Measurements from ENCODE around the gene ARID3A.
"Not testable (repeated sequence)": the region's sequence is repeated elsewhere in the genome, so short reads cannot be mapped to it uniquely, and the experiment has no call there.

Gene ARID3A

GRCh38 chr19:925526-926322 is at the start of gene ARID3A:
Gene ARID3A, plus strand, starts transcription at chr19:926035. Its CDS starts 3,494 bp downstream, at chr19:929529.
- H3K27ac ChIP-seq (ENCODE audit: low read depth, low read length), result peak within 1 kb of the TSS; percentile 79
- peaks cover 3% of the 10 kb centered on the region for H3K27me3 ChIP-seq (ENCODE audit: control insufficient read depth, insufficient read depth, low read length)
- no peaks in the 10 kb centered on the region for H3K4me1 ChIP-seq (ENCODE audit: control insufficient read depth, insufficient read depth, low read length)
- no peaks in the 10 kb centered on the region for H3K36me3 ChIP-seq (ENCODE audit: control insufficient read depth, insufficient read depth, low read length)
- peak within 1 kb of the TSS; percentile 87 for H3K4me3 ChIP-seq (ENCODE audit: low read length)
- peak within 1 kb of the TSS; percentile 62 for H3K9ac ChIP-seq (ENCODE audit: low read length)

- Histone ChIP-seq H3K27me3 (ENCODE audit: control insufficient read depth, insufficient read depth, low read length) (no peaks in the 10 kb centered on the region), H3K9ac (ENCODE audit: low read length) (no peak overlapping the region), H3K36me3 (ENCODE audit: control insufficient read depth, insufficient read depth, low read length) (peaks cover 17% of the 10 kb centered on the region), H3K27ac (ENCODE audit: low read depth, low read length) (no peak overlapping the region), H3K4me3 (ENCODE audit: low read length) (no peak overlapping the region), H3K4me1 (ENCODE audit: control insufficient read depth, insufficient read depth, low read length) (peaks cover 9% of the 10 kb centered on the region)
Measured at GRCh38 chr19:876089-876488, 49.7 kb upstream of the ARID3A start.

GRCh38 chr19:876780-877314 is 49.0 kb upstream of the ARID3A start:
- H3K36me3 ChIP-seq (ENCODE audit: control insufficient read depth, insufficient read depth, low read length), result peaks cover 21% of the 10 kb centered on the region
- H3K4me3 ChIP-seq (ENCODE audit: low read length), result no peak overlapping the region
- no peaks in the 10 kb centered on the region for H3K27me3 ChIP-seq (ENCODE audit: control insufficient read depth, insufficient read depth, low read length)
- H3K27ac ChIP-seq (ENCODE audit: low read depth, low read length), result no peak overlapping the region
- H3K9ac ChIP-seq (ENCODE audit: low read length), result no peak overlapping the region
- H3K4me1 ChIP-seq (ENCODE audit: control insufficient read depth, insufficient read depth, low read length), result peaks cover 4% of the 10 kb centered on the region

GRCh38 chr19:877992-878660 is 47.7 kb upstream of the ARID3A start:
- H3K36me3 ChIP-seq (ENCODE audit: control insufficient read depth, insufficient read depth, low read length), result peaks cover 27% of the 10 kb centered on the region
- not testable (repeated sequence) for H3K27me3 ChIP-seq (ENCODE audit: control insufficient read depth, insufficient read depth, low read length); H3K27ac ChIP-seq (ENCODE audit: low read depth, low read length); H3K4me3 ChIP-seq (ENCODE audit: low read length); H3K9ac ChIP-seq (ENCODE audit: low read length); H3K4me1 ChIP-seq (ENCODE audit: control insufficient read depth, insufficient read depth, low read length)

- H3K27me3 ChIP-seq (ENCODE audit: control insufficient read depth, insufficient read depth, low read length); H3K9ac ChIP-seq (ENCODE audit: low read length); H3K4me1 ChIP-seq (ENCODE audit: control insufficient read depth, insufficient read depth, low read length); H3K4me3 ChIP-seq (ENCODE audit: low read length); H3K27ac ChIP-seq (ENCODE audit: low read depth, low read length): not testable (repeated sequence)
- peaks cover 28% of the 10 kb centered on the region for H3K36me3 ChIP-seq (ENCODE audit: control insufficient read depth, insufficient read depth, low read length)
Measured at GRCh38 chr19:878751-879561, 46.9 kb upstream of the ARID3A start.

- no peak overlapping the region for H3K9ac ChIP-seq (ENCODE audit: low read length)
- no peaks in the 10 kb centered on the region for H3K4me1 ChIP-seq (ENCODE audit: control insufficient read depth, insufficient read depth, low read length)
- H3K27ac ChIP-seq (ENCODE audit: low read depth, low read length), result no peak overlapping the region
- peaks cover 27% of the 10 kb centered on the region for H3K36me3 ChIP-seq (ENCODE audit: control insufficient read depth, insufficient read depth, low read length)
- H3K4me3 ChIP-seq (ENCODE audit: low read length), result no peak overlapping the region
- no peaks in the 10 kb centered on the region for H3K27me3 ChIP-seq (ENCODE audit: control insufficient read depth, insufficient read depth, low read length)
Measured at GRCh38 chr19:879711-880438, 46.0 kb upstream of the ARID3A start.

GRCh38 chr19:881385-882071 is 44.3 kb upstream of the ARID3A start:
- Histone ChIP-seq H3K36me3 (ENCODE audit: control insufficient read depth, insufficient read depth, low read length) (peaks cover 24% of the 10 kb centered on the region), H3K27ac (ENCODE audit: low read depth, low read length) (no peak overlapping the region), H3K4me3 (ENCODE audit: low read length) (no peak overlapping the region), H3K4me1 (ENCODE audit: control insufficient read depth, insufficient read depth, low read length) (no peaks in the 10 kb centered on the region), H3K9ac (ENCODE audit: low read length) (no peak overlapping the region), H3K27me3 (ENCODE audit: control insufficient read depth, insufficient read depth, low read length) (no peaks in the 10 kb centered on the region)

- no peaks in the 10 kb centered on the region for H3K4me1 ChIP-seq (ENCODE audit: control insufficient read depth, insufficient read depth, low read length)
- H3K9ac ChIP-seq (ENCODE audit: low read length), result no peak overlapping the region
- no peak overlapping the region for H3K4me3 ChIP-seq (ENCODE audit: low read length)
- no peak overlapping the region for H3K27ac ChIP-seq (ENCODE audit: low read depth, low read length)
- no peaks in the 10 kb centered on the region for H3K27me3 ChIP-seq (ENCODE audit: control insufficient read depth, insufficient read depth, low read length)
- peaks cover 22% of the 10 kb centered on the region for H3K36me3 ChIP-seq (ENCODE audit: control insufficient read depth, insufficient read depth, low read length)
Measured at GRCh38 chr19:882871-883497, 42.9 kb upstream of the ARID3A start.

GRCh38 chr19:883661-884211 is 42.1 kb upstream of the ARID3A start:
- no peak overlapping the region for H3K27ac ChIP-seq (ENCODE audit: low read depth, low read length)
- H3K9ac ChIP-seq (ENCODE audit: low read length), result no peak overlapping the region
- no peaks in the 10 kb centered on the region for H3K4me1 ChIP-seq (ENCODE audit: control insufficient read depth, insufficient read depth, low read length)
- H3K27me3 ChIP-seq (ENCODE audit: control insufficient read depth, insufficient read depth, low read length), result no peaks in the 10 kb centered on the region
- peaks cover 22% of the 10 kb centered on the region for H3K36me3 ChIP-seq (ENCODE audit: control insufficient read depth, insufficient read depth, low read length)
- no peak overlapping the region for H3K4me3 ChIP-seq (ENCODE audit: low read length)

GRCh38 chr19:884420-885211 is 41.2 kb upstream of the ARID3A start:
- Histone ChIP-seq H3K27ac (ENCODE audit: low read depth, low read length) (no peak overlapping the region), H3K27me3 (ENCODE audit: control insufficient read depth, insufficient read depth, low read length) (no peaks in the 10 kb centered on the region), H3K9ac (ENCODE audit: low read length) (no peak overlapping the region), H3K4me3 (ENCODE audit: low read length) (no peak overlapping the region), H3K4me1 (ENCODE audit: control insufficient read depth, insufficient read depth, low read length) (no peaks in the 10 kb centered on the region), H3K36me3 (ENCODE audit: control insufficient read depth, insufficient read depth, low read length) (peaks cover 25% of the 10 kb centered on the region)

Data from rectal smooth muscle tissue (tissue), 1 donor.